Osteoblast (primary cell): ENCODE results near the gene PGBD1. TPM values are rescaled to one million over a fixed set of nuclear protein-coding genes. Genes with fewer than 3 reads are reported as not detected.
A peak's percentile ranks its signal among the peaks of the same experiment; 100 is the strongest.

Experiments
- DNase-seq: peaks from one replicate; pipeline ENCODE4 v3.0.0; 2011; ENCODE audit warnings: low spot score, mixed read lengths; ENCODE audit not compliant: insufficient read length; ENCODE audit errors: missing footprints
- H2AFZ ChIP-seq: 2 replicates; pipeline ENCODE4 v1.6.0; 2011; ENCODE audit warnings: mild to moderate bottlenecking, low read length
- H3K27ac ChIP-seq: 2 replicates; pipeline ENCODE4 v1.5.1; 2011; ENCODE audit warnings: mild to moderate bottlenecking, low read depth, low read length, moderate library complexity
- H3K27me3 ChIP-seq: 2 replicates; pipeline ENCODE4 v1.6.0; 2012; ENCODE audit warnings: mild to moderate bottlenecking, control low read depth, inconsistent platforms, low read length, moderate library complexity; ENCODE audit not compliant: insufficient read depth
- H3K36me3 ChIP-seq: 2 replicates; pipeline ENCODE4 v1.5.1; 2011; ENCODE audit warnings: mild to moderate bottlenecking, low read length, control low read depth, moderate library complexity; ENCODE audit not compliant: insufficient read depth
- H3K4me1 ChIP-seq: 2 replicates; pipeline ENCODE4 v1.5.1; 2011; ENCODE audit warnings: mild to moderate bottlenecking, low read length, control low read depth, moderate library complexity; ENCODE audit not compliant: insufficient read depth
- H3K4me2 ChIP-seq: 2 replicates; pipeline ENCODE4 v1.6.0; 2011; ENCODE audit warnings: mild to moderate bottlenecking, low read length; ENCODE audit not compliant: insufficient read depth
- H3K4me3 ChIP-seq: fragments of 200-600 bp; sonication (generic); 3 replicates; pipeline ENCODE4 v1.5.1; 2012; ENCODE audit warnings: mild to moderate bottlenecking, low read length, inconsistent platforms; ENCODE audit not compliant: insufficient read depth
- H3K79me2 ChIP-seq: 2 replicates; pipeline ENCODE4 v1.6.0; 2012; ENCODE audit warnings: mild to moderate bottlenecking, low read length, control low read depth, inconsistent platforms; ENCODE audit not compliant: insufficient read depth
- H3K9me3 ChIP-seq: 2 replicates; pipeline ENCODE4 v1.5.1; 2011; ENCODE audit warnings: low read depth, low read length, control low read depth
- H4K20me1 ChIP-seq: 2 replicates; pipeline ENCODE4 v1.6.0; 2012; ENCODE audit warnings: mild to moderate bottlenecking, low read length, control low read depth; ENCODE audit not compliant: insufficient read depth
- CTCF ChIP-seq: IDR thresholded peaks from 2 replicates; pipeline ENCODE4 v1.5.1; 2011; ENCODE audit warnings: mild to moderate bottlenecking, low read depth, low read length, moderate library complexity; ENCODE audit errors: extremely low read depth
- total RNA-seq: library from RNA; depleted of rRNA; stranded (reverse); fragments of >200 nt; gene quantifications from 2 replicates; pipeline ENCODE4 v1.2.3, GENCODE V29; 2012

PGBD1 gene
- total RNA-seq, 1 donor: 6.2 TPM

GRCh38 chr6:28274888-28275287 lies 6.5 kb upstream of the PGBD1 start:
- Histone ChIP-seq H3K27ac (no peak overlapping the region), H3K4me1 (no peaks in the 10 kb centered on the region), H3K4me2 (no peak overlapping the region), H3K79me2 (peaks cover 17% of the 10 kb centered on the region), H3K27me3 (no peaks in the 10 kb centered on the region), H3K36me3 (peaks cover 52% of the 10 kb centered on the region), H4K20me1 (no peaks in the 10 kb centered on the region), H3K9me3 (no peaks in the 10 kb centered on the region), H3K4me3 (no peak overlapping the region), H2AFZ (no peak overlapping the region)
- DNase-seq: no peak
- no peak for TF ChIP-seq CTCF

GRCh38 chr6:28277746-28278145 lies 3.6 kb upstream of the PGBD1 start:
- Histone ChIP-seq H3K27ac (no peak overlapping the region), H4K20me1 (no peaks in the 10 kb centered on the region), H2AFZ (no peak overlapping the region), H3K79me2 (peaks cover 7% of the 10 kb centered on the region), H3K27me3 (no peaks in the 10 kb centered on the region), H3K36me3 (peaks cover 42% of the 10 kb centered on the region), H3K4me3 (no peak overlapping the region), H3K4me1 (peaks cover 13% of the 10 kb centered on the region), H3K4me2 (no peak overlapping the region), H3K9me3 (no peaks in the 10 kb centered on the region)
- DNase-seq: no peak
- no peak for TF ChIP-seq CTCF

- peak; percentile 55 for DNase-seq
- Histone ChIP-seq H3K4me3 (peak overlapping the region; percentile 90), H2AFZ (peak overlapping the region; percentile 99), H3K4me2 (peak overlapping the region; percentile 82), H3K27me3 (no peaks in the 10 kb centered on the region), H3K9me3 (no peaks in the 10 kb centered on the region), H3K36me3 (peaks cover 39% of the 10 kb centered on the region), H4K20me1 (no peaks in the 10 kb centered on the region), H3K27ac (no peak overlapping the region), H3K4me1 (peaks cover 13% of the 10 kb centered on the region), H3K79me2 (peaks cover 12% of the 10 kb centered on the region)
- TF ChIP-seq CTCF: no peak
Measured at GRCh38 chr6:28280595-28281287, 631 bp upstream of the PGBD1 start.

GRCh38 chr6:28282926-28283325 lies 1.6 kb downstream of the PGBD1 start:
- H3K4me2 ChIP-seq: peak overlapping the region; percentile 82
- no peak overlapping the region for H3K4me3 ChIP-seq
- no peak overlapping the region for H2AFZ ChIP-seq
- DNase-seq: no peak
- peaks cover 12% of the 10 kb centered on the region for H3K79me2 ChIP-seq
- no peak for TF ChIP-seq CTCF
- peaks cover 13% of the 10 kb centered on the region for H3K4me1 ChIP-seq
- no peaks in the 10 kb centered on the region for H3K27me3 ChIP-seq
- H3K36me3 ChIP-seq: peaks cover 24% of the 10 kb centered on the region
- no peaks in the 10 kb centered on the region for H4K20me1 ChIP-seq
- H3K9me3 ChIP-seq: no peaks in the 10 kb centered on the region
- H3K27ac ChIP-seq: no peak overlapping the region
